Activated T-cell treated with anti-CD3 and anti-CD28 coated beads, Interleukin-2, amount 50 U/mL, for 4 hours (primary cell): Measurements from ENCODE around the gene AP1B1. TPM values are rescaled to one million over a fixed set of nuclear protein-coding genes. Genes with fewer than 3 reads are reported as not detected.

Experiments
- ATAC-seq, 2 donors: fragments of 200-7000 bp; cut with Tn5 transposase; one replicate each; pipeline ENCODE4 v1.10.0; 2021
- DNase-seq: peaks from one replicate; pipeline ENCODE4 v3.0.0-alpha.2; 2020
- H3K27me3 Mint-ChIP-seq: one replicate; pipeline ENCODE4 v1.8.0; 2021; ENCODE audit warnings: low read depth, mixed read lengths
- H3K36me3 Mint-ChIP-seq: one replicate; pipeline ENCODE4 v1.8.0; 2022; ENCODE audit warnings: mixed read lengths; ENCODE audit not compliant: insufficient read depth
- H3K4me1 Mint-ChIP-seq: one replicate; pipeline ENCODE4 v1.8.0; 2021; ENCODE audit warnings: low read depth, mixed read lengths
- H3K4me3 Mint-ChIP-seq: one replicate; pipeline ENCODE4 v1.8.0; 2021; ENCODE audit warnings: mild to moderate bottlenecking, moderate library complexity, mixed read lengths
- H3K9me3 Mint-ChIP-seq: one replicate; pipeline ENCODE4 v1.8.0; 2021; ENCODE audit warnings: mixed read lengths
- total RNA-seq, 3 donors: library from RNA; stranded (reverse); gene quantifications; one replicate each; pipeline ENCODE4 v1.2.1, GENCODE V29; 2021

Gene AP1B1
- total RNA-seq, 3 donors from 2014 or later = 87.0 to 92.2 (median 89.8) TPM

GRCh38 chr22:29288837-29289236 lies 99.5 kb downstream of the AP1B1 start:
- DNase-seq (no peak), ATAC-seq (no peak)
- Mint-ChIP-seq H3K36me3 (peaks cover 53% of the 10 kb centered on the region), H3K4me1 (peaks cover 13% of the 10 kb centered on the region), H3K9me3 (no peaks in the 10 kb centered on the region), H3K4me3 (no peak overlapping the region), H3K27me3 (no peaks in the 10 kb centered on the region)

- H3K36me3 Mint-ChIP-seq = peaks cover 47% of the 10 kb centered on the region
- no peak for ATAC-seq
Measured at GRCh38 chr22:29284196-29284595, 104.2 kb downstream of the AP1B1 start.

GRCh38 chr22:29277927-29278326 lies 110.4 kb downstream of the AP1B1 start:
- Mint-ChIP-seq H3K36me3 (peaks cover 60% of the 10 kb centered on the region), H3K4me1 (peaks cover 52% of the 10 kb centered on the region), H3K9me3 (no peaks in the 10 kb centered on the region), H3K4me3 (no peak overlapping the region), H3K27me3 (no peaks in the 10 kb centered on the region)
- DNase-seq (no peak), ATAC-seq (no peak)

More at GRCh38 chr22:29284196-29284595, 104.2 kb downstream of the AP1B1 start:
- peaks cover 16% of the 10 kb centered on the region for H3K4me1 Mint-ChIP-seq
- H3K27me3 Mint-ChIP-seq = no peaks in the 10 kb centered on the region
- DNase-seq = no peak
- no peak overlapping the region for H3K4me3 Mint-ChIP-seq
- no peaks in the 10 kb centered on the region for H3K9me3 Mint-ChIP-seq

Other genes starting within 250 kb of the AP1B1 start
- gene EMID1, start 182.7 kb downstream of the AP1B1 start, total RNA-seq = under 1 TPM in 2 of 3 donors, not detected in 1; 0.20 to 0.22 TPM
- 10 to 100 TPM; 52.0 to 61.0 (median 56.8) TPM for gene RHBDD3, start 120.6 kb downstream of the AP1B1 start, total RNA-seq
- gene EWSR1, start 120.3 kb downstream of the AP1B1 start, total RNA-seq = 100 to 1,000 TPM; 458 to 522 (median 474) TPM
- under 1 TPM; 0.37 to 0.90 (median 0.56) TPM for gene GAS2L1, start 81.9 kb downstream of the AP1B1 start, total RNA-seq
- under 1 TPM; 0.56 to 0.87 (median 0.79) TPM for gene RASL10A, start 72.9 kb downstream of the AP1B1 start, total RNA-seq
- gene RFPL1, start 50.0 kb upstream of the AP1B1 start, total RNA-seq = not detected
- 1 to 10 TPM; 5.8 to 8.3 (median 7.3) TPM for gene NEFH, start 91.6 kb upstream of the AP1B1 start, total RNA-seq
- gene THOC5, start 165.2 kb upstream of the AP1B1 start, total RNA-seq = 10 to 100 TPM; 69.2 to 69.7 (median 69.5) TPM
- gene NIPSNAP1, start 192.5 kb upstream of the AP1B1 start, total RNA-seq = 10 to 100 TPM; 11.8 to 15.2 (median 12.9) TPM
- 10 to 100 TPM; 65.4 to 70.2 (median 66.0) TPM for gene NF2, start 215.1 kb upstream of the AP1B1 start, total RNA-seq